VCaP (cell line): ENCODE data around the gene ST7L.
A peak's percentile ranks its signal among the peaks of the same experiment; 100 is the strongest.

Source experiments
- H3K27ac ChIP-seq: fragments of 450-650 bp; 2 replicates; pipeline ENCODE4 v1.5.1; 2017
- CTCF ChIP-seq: fragments of 450-650 bp; conservative IDR thresholded peaks from 2 replicates; pipeline ENCODE4 v1.5.1; 2017; ENCODE audit warnings: mild to moderate bottlenecking, moderate library complexity

ST7L gene

GRCh38 chr1:112504661-112505399, 114.1 kb downstream of the ST7L start:
- no peak overlapping the region for H3K27ac ChIP-seq
- TF ChIP-seq CTCF: no peak

- no peak for TF ChIP-seq CTCF
- no peak overlapping the region for H3K27ac ChIP-seq
These were observed 114.8 kb downstream of the ST7L start for GRCh38 chr1:112504001-112504660.

GRCh38 chr1:112502826-112503225, 116.1 kb downstream of the ST7L start:
- H3K27ac ChIP-seq: peak overlapping the region; percentile 80; the same call in 1 of the 2 replicates
- no peak for TF ChIP-seq CTCF

- TF ChIP-seq CTCF: peak; percentile 82
- H3K27ac ChIP-seq: peak overlapping the region; percentile 80
These were observed 116.9 kb downstream of the ST7L start for GRCh38 chr1:112501810-112502641.

GRCh38 chr1:112496290-112496689, 122.7 kb downstream of the ST7L start:
- H3K27ac ChIP-seq: no peak overlapping the region
- no peak for TF ChIP-seq CTCF

- TF ChIP-seq CTCF: no peak
- H3K27ac ChIP-seq: no peak overlapping the region
These were observed 125.6 kb downstream of the ST7L start for GRCh38 chr1:112493351-112493750.

GRCh38 chr1:112492076-112492475, 126.9 kb downstream of the ST7L start:
- H3K27ac ChIP-seq: no peak overlapping the region
- TF ChIP-seq CTCF: no peak
